Adrenal gland (tissue), 5 donors: Measurements from ENCODE around the gene RYR2.

Source experiments
- CTCF ChIP-seq, 6 experiments: fragments of 450-650 bp in 4 of 6; fragments of 200-600 bp in 2 of 6; sonication (generic) in 1 of 6; IDR thresholded peaks; 1 replicate in 5 of 6; 2 replicates in 1 of 6; pipeline versions ENCODE4 v1.5.1 to v1.8.0; 2016 to 2021; ENCODE audit warnings: antibody characterized with exemption in 6 of 6, mild to moderate bottlenecking in 2 of 6, moderate library complexity in 1 of 6
- POLR2A ChIP-seq, 2 donors: fragments of 450-650 bp; IDR thresholded peaks; one replicate each; pipeline ENCODE4 v1.6.1; 2017; ENCODE audit warnings: antibody characterized with exemption in 2 of 2, mild to moderate bottlenecking in 2 of 2, moderate library complexity in 1 of 2
- donor health status: DM: no; HTN: no; CAD: no.

DNA sequence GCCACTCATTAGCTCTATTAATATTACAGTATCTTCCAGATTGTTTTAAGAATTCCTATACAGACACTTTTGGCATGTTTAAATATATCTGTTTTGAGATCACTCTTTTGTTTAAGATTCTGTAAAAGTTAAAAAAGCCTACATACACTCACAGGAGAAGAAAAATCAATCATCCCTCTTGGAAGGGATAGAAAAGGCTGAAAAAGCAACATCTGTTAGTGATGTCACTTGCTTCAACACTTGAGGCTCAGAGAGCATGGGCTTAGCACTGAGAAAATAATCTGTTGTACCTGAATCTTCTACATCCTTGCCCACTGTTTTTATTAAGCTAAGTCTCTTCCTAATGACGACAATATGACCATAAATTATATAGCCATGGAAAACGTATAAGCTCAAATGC lies 721.8 kb downstream of the RYR2 start:
- TF ChIP-seq CTCF (IDR thresholded peaks at IDR 0.05) (no peak), POLR2A (IDR thresholded peaks at IDR 0.05) (no peak)
